Activated T-cell treated with anti-CD3 and anti-CD28 coated beads, Interleukin-2, amount 50 U/mL, for 72 hours (primary cell): Measurements from ENCODE around the gene GMDS. TPM values are rescaled to one million over a fixed set of nuclear protein-coding genes. Genes with fewer than 3 reads are reported as not detected.
A peak's percentile ranks its signal among the peaks of the same experiment; 100 is the strongest.

Experiments
- ATAC-seq, 2 donors: fragments of 150-1000 bp; cut with Tn5 transposase; replicated peaks in 1 of 2; 2 replicates each; pipeline ENCODE4 v1.10.0; 2021; ENCODE audit warnings: moderate library complexity in 2 of 2, mild to moderate bottlenecking in 1 of 2
- DNase-seq, 2 donors: peaks; one replicate each; pipeline ENCODE4 v3.0.0; 2021 to 2022; ENCODE audit warnings: mixed read lengths in 1 of 2
- H3K27ac Mint-ChIP-seq: one replicate; pipeline ENCODE4 v1.8.0; 2022; ENCODE audit warnings: mild to moderate bottlenecking, moderate library complexity, mixed read lengths
- H3K27me3 Mint-ChIP-seq: one replicate; pipeline ENCODE4 v1.8.0; 2022; ENCODE audit warnings: low read depth, mixed read lengths
- H3K36me3 Mint-ChIP-seq, 2 donors: one replicate each; pipeline ENCODE4 v1.8.0; 2022; ENCODE audit warnings: mixed read lengths in 2 of 2, mild to moderate bottlenecking in 1 of 2; ENCODE audit not compliant: insufficient read depth in 2 of 2
- H3K4me1 Mint-ChIP-seq: one replicate; pipeline ENCODE4 v1.8.0; 2022; ENCODE audit warnings: low read depth, mixed read lengths
- H3K4me3 Mint-ChIP-seq, 2 donors: one replicate each; pipeline ENCODE4 v1.8.0; 2022; ENCODE audit warnings: mild to moderate bottlenecking in 2 of 2, mixed read lengths in 2 of 2, moderate library complexity in 2 of 2
- H3K9me3 Mint-ChIP-seq, 2 donors: one replicate each; pipeline ENCODE4 v1.8.0; 2022; ENCODE audit warnings: mixed read lengths in 2 of 2
- total RNA-seq, 2 donors: library from RNA; stranded (reverse); gene quantifications; one replicate each; pipeline ENCODE4 v1.2.3, GENCODE V29; 2022

The GMDS gene
- total RNA-seq, 2 donors from 2014 or later, result 23.8 to 33.0 TPM

DNA sequence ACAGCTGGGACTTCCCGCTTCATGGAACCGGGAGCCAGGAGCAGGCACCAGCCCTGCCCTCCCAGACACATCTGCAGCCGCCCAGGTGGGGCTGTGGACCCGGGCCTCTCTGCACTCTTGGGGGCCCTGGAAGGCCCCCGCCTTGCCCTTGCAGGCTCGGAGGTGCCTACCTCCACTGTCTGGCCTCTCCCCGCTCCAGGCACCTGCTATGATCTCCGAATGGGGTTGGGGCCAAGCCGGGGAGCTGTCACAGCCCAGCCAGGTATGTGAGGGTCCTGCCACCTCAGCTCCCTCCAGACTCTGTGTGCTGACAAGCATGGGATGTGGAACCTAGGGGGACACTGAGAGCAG lies 54.0 kb downstream of the GMDS start:
- Mint-ChIP-seq H3K4me3 (no peak overlapping the region), H3K27ac (no peak overlapping the region), H3K36me3 (no peaks in the 10 kb centered on the region), H3K4me1 (peaks cover 27% of the 10 kb centered on the region), H3K27me3 (peaks cover 23% of the 10 kb centered on the region), H3K9me3 (no peaks in the 10 kb centered on the region)
- DNase-seq (no peak), ATAC-seq (no peak)

DNA sequence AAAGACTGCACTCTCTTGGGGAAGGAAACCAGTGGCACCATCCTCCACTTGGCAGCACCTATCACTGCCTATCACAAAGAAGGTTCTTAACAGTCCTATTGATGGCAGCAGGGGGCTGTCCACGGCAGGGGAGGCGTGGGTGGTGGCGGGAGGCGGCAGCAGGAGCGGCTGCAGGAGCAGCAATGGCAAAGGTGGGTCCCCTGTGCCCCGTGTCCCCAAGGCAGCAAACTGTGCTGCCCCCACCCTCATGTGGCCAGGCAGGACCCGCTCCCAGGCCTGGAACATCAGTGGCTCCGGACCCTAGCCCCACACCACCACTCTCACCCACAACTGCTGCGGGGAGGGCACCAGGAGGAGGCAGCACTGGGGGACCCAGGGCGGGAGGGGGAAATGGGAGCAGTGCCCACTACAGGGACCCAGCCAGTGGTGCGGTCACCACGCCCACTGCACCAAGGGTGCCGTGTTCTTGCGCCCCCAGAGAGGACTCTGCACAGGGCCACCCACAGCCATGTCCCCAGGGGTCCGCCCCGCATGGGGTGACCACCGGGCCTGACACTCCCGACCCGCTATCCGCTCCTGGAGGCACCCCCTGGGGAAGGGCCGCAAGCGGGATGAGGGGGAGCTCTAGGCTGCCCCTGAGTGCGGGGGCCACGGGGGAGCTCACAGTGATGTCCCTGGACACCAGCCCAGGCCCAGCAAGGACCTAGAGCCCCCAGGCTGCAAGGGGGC lies 54.6 kb downstream of the GMDS start:
- Mint-ChIP-seq H3K36me3 (no peaks in the 10 kb centered on the region), H3K4me1 (peaks cover 28% of the 10 kb centered on the region), H3K9me3 (no peaks in the 10 kb centered on the region), H3K27me3 (peaks cover 23% of the 10 kb centered on the region), H3K27ac (no peak overlapping the region), H3K4me3 (no peak overlapping the region)
- ATAC-seq (no peak), DNase-seq (no peak)

DNA sequence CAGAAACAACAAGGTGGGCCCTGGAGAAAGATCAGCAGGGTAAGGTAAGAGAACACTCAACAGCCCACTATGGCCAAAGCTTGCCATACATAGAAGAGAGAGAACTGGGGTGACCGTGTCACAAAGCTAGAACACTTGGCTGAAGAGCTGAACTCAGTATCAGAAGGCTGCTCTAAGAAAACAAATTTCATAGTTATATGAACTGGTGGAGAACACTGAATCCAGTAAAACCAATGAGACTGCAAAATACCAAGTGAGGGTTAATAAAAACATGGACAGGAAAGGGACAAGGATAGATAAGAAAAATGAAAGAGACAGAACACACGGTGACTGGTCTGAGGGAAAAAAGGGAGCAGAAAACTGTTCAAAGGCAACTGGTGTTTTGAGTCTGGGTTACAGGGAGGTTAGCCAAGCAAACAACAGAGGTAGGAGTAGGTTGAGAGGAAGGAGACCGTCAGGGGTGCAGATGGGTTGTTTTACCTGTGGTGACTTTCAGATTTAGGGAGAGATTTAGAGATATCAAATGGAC lies 56.5 kb downstream of the GMDS start:
- DNase-seq (no peak), ATAC-seq (no peak)
- Mint-ChIP-seq H3K36me3 (no peaks in the 10 kb centered on the region), H3K4me3 (no peak overlapping the region), H3K27me3 (peaks cover 35% of the 10 kb centered on the region), H3K27ac (no peak overlapping the region), H3K9me3 (no peaks in the 10 kb centered on the region), H3K4me1 (peaks cover 28% of the 10 kb centered on the region)

DNA sequence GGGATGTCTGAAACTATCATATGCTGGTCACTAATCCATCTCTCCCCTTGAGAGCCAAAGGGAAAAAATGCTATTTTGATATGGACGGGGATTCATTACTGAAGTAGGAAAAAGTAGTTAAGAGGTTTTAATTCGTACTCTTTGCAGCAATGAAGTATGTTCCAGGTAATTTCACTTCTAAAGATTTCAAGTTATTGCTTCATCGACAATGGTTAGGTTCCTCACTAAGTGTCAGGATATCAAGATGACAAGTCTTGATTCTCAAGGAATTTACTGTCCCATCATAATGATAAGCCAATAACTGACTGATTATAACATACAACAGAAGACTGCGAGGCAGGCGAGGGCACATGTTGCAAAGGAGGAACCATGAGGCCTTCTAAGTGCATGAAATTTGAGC lies 57.0 kb downstream of the GMDS start:
- Mint-ChIP-seq H3K4me3 (no peak overlapping the region), H3K36me3 (no peaks in the 10 kb centered on the region), H3K27me3 (peaks cover 36% of the 10 kb centered on the region), H3K4me1 (peaks cover 28% of the 10 kb centered on the region), H3K27ac (no peak overlapping the region), H3K9me3 (no peaks in the 10 kb centered on the region)
- no peak for ATAC-seq
- no peak for DNase-seq

DNA sequence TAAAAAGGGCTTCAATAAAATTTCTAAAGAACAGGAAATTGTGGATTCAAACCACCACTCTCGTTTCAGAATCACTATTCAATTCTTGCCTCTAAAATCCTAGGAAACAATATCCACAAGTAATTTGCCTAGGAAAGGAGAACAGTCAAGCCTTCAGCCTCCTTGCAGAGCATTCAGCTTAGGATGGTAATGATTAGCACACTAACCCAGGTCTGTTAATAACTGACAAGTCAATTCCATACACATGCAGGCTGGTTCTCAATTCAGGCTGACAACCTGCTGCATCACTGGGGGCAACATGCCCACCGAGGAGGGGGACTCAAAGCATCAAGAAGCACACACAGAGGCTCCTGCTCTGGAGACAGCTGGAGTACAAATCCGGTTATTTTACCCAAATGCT lies 57.6 kb downstream of the GMDS start:
- Mint-ChIP-seq H3K27ac (no peak overlapping the region), H3K4me3 (no peak overlapping the region), H3K27me3 (peaks cover 36% of the 10 kb centered on the region), H3K4me1 (peaks cover 28% of the 10 kb centered on the region), H3K9me3 (no peaks in the 10 kb centered on the region), H3K36me3 (no peaks in the 10 kb centered on the region)
- DNase-seq (no peak), ATAC-seq (no peak)

DNA sequence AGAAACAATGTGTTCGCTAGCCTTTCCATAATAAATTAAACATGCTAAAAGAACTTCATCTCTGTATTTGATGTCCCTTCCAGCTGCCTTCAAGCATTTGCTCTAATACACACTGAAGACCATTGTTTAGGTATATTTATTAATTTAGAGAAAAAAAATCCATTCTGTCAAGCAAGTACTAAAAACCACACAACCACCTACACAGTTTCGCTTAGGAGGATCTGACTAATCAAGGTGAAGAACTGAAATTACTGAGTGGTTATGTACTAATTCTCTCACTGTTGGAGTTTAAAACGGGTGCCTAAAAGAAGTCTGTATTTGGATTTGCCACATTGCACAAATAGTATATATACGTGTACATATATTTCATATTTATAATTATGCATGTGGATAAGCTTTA lies 58.9 kb downstream of the GMDS start:
- Mint-ChIP-seq H3K4me1 (peaks cover 32% of the 10 kb centered on the region), H3K27ac (no peak overlapping the region), H3K9me3 (no peaks in the 10 kb centered on the region), H3K4me3 (no peak overlapping the region), H3K36me3 (no peaks in the 10 kb centered on the region), H3K27me3 (peaks cover 36% of the 10 kb centered on the region)
- ATAC-seq (peak; percentile 83 to 86), DNase-seq (peak; percentile 26 to 35)

DNA sequence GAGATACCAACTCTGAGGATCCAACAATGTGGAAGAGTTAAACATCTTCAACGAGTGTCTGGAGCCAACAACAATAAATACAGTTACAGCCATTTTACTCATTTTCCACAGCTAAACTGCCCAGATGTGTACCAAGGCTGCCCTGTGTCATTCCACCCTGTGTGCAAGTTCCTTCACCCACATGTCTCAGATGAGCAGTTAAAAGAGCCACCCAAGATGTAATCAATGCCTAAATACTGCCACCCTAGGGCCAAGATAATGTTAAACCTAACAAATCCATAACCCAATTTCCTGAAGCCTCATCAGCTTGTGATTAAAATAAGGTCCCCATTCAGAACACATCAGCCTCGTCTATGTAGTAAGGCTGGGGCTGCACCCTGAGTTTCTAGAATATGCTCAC lies 59.9 kb downstream of the GMDS start:
- Mint-ChIP-seq H3K36me3 (peaks cover 0 to 3% of the 10 kb centered on the region in 2 donors), H3K27me3 (peaks cover 36% of the 10 kb centered on the region), H3K9me3 (no peaks in the 10 kb centered on the region), H3K4me3 (no peak overlapping the region), H3K27ac (no peak overlapping the region), H3K4me1 (peaks cover 37% of the 10 kb centered on the region)
- ATAC-seq (no peak), DNase-seq (no peak)

DNA sequence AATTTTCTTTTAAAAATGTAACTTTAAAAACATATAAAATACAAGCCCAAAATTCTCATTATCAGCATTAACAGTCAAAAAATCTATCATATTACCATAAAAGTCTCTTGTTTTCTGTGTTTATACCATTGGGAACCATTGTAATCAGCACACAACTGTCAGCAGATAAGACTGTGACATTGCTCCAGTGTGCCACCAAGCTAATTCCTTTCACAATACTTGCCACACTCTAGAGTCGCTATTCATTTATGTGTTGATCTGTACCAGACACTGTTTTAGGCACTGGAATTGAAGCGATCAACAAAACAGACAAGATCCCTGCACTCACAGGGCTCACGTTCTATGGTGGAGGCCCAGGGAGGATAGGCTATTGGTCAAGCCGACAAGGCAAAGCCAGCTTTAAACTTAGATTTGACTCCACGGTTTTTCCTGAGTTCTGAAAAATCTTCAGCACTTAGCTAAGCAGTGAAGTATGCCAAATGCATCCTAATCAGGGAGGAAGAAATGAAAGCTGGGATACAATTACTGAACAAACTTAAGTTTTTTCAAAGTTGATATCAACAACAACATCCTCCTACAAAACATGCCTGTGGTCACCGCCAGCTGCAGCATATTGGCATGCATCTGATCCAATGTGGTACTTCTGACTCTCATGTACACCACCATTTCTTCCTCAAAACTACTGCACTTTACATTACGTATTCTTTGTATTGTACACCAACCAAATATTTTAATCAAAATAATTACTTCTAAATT lies 60.5 kb downstream of the GMDS start:
- H3K4me3 Mint-ChIP-seq, result no peak overlapping the region

DNA sequence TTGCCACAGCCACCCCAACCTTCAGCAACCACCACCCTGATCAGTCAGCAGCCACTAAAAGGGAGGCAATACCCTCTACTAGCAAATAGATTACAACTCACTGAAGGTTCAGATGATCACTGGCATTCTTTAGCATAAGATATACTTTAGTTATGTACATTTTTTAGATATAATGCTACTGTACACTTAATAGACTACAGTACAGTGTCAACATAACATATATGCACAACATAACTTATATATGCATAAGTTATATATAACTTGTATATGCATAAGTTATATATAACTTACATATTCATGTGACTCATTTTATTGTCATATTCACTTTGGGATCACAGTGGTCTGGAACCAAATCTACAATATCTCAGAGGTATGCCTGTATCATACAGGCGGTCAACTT lies 61.7 kb downstream of the GMDS start:
- Mint-ChIP-seq H3K4me3 (no peak overlapping the region), H3K36me3 (peaks cover 0 to 3% of the 10 kb centered on the region in 2 donors), H3K9me3 (no peaks in the 10 kb centered on the region), H3K27ac (no peak overlapping the region), H3K4me1 (peaks cover 32% of the 10 kb centered on the region), H3K27me3 (peaks cover 24% of the 10 kb centered on the region)
- ATAC-seq, result no peak
- DNase-seq, result no peak

More for the DNA sequence above, 60.5 kb downstream of the GMDS start:
- ATAC-seq (no peak), DNase-seq (no peak)
- Mint-ChIP-seq H3K9me3 (no peaks in the 10 kb centered on the region), H3K27me3 (peaks cover 35% of the 10 kb centered on the region), H3K4me1 (peaks cover 37% of the 10 kb centered on the region), H3K36me3 (peaks cover 0 to 3% of the 10 kb centered on the region in 2 donors), H3K27ac (no peak overlapping the region)

DNA sequence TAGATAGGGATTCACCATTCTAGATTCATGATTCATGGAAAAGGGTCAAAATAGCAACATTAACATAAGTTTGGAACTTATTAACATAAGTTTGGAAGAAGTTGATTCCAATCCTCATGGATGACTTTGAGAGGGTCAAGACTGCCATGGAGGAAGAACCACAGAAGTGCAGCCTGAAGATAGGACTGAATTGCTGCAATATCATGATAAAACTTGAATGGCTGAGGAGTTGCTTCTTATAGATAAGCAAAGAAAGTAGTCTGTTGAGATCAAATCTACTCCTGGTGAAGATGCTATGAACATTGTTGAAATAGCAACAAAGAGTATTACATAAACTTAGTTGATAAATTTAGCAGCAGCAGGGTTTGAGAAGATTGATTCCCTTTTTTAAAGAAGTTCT lies 62.2 kb downstream of the GMDS start:
- Mint-ChIP-seq H3K27me3 (peaks cover 19% of the 10 kb centered on the region), H3K36me3 (peaks cover 2 to 3% of the 10 kb centered on the region in 2 donors), H3K4me1 (peaks cover 27% of the 10 kb centered on the region), H3K9me3 (peaks cover 2 to 3% of the 10 kb centered on the region in 2 donors), H3K4me3 (no peak overlapping the region), H3K27ac (no peak overlapping the region)
- no peak for ATAC-seq
- DNase-seq, result no peak

DNA sequence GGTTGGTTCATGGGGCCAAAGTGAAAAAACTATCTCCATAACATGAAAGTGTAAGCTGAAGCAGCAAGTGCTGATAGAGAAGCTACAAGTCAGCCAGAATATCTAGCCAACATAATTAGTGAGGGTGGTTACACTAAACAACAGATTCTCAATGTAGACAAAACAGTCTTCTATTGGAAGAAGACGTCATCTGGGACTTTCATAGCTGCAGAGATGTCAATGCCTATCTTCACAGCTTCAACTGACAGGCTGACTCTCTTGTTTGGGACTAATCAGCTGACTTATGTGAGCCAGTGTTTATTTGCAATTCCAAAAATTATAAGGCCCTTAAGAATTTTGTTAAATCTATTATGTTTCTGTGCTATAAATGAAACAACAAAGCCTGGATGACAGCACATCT lies 63.2 kb downstream of the GMDS start:
- Mint-ChIP-seq H3K4me1 (peaks cover 19% of the 10 kb centered on the region), H3K9me3 (peaks cover 5 to 10% of the 10 kb centered on the region in 2 donors), H3K36me3 (peaks cover 6 to 8% of the 10 kb centered on the region in 2 donors), H3K27me3 (peaks cover 13% of the 10 kb centered on the region), H3K27ac (no peak overlapping the region), H3K4me3 (no peak overlapping the region)
- DNase-seq (no peak), ATAC-seq (no peak)

DNA sequence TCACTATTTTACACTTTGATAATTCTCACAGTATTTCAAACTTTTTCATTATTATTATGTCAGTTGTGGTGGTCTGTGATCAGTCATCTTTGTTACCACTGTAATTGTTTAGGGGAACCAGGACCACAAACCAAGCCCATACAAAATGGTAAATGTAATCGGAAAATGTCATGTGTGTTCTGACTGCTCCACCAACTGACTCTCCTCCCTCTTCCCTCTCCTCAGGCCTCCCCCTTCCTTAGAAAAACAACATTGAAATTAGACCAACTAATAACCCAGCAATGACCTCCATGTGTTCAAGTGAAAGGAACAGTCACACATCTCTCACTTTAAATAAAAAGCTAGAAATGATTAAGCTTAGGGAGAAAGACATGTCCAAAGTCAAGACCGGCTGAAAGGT lies 63.8 kb downstream of the GMDS start:
- DNase-seq (no peak), ATAC-seq (peak in 1 of 2 donors; percentile 35)
- Mint-ChIP-seq H3K27me3 (peaks cover 13% of the 10 kb centered on the region), H3K4me3 (no peak overlapping the region), H3K9me3 (peaks cover 5 to 10% of the 10 kb centered on the region in 2 donors), H3K4me1 (peaks cover 12% of the 10 kb centered on the region), H3K27ac (no peak overlapping the region), H3K36me3 (peaks cover 6 to 11% of the 10 kb centered on the region in 2 donors)

DNA sequence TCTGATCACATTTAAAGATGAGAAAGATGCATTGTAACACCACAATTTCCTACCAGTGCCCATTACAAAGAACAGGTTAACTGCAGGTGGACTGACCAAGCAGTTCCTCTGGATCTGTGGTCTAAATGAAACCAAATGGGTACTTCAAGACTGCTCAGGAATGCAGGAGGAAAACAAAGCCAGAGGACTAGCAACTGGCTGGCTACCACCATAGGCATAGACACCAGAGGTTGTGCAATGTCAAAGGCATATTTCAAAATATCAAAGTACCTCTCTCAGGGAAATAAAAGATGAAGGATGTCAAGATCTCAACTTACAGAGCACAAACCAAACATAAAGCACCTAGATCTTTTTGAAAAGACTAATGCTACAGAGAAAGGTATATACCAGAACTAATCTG lies 65.5 kb downstream of the GMDS start:
- no peak for DNase-seq
- no peak overlapping the region for H3K4me3 Mint-ChIP-seq
- peaks cover 6% of the 10 kb centered on the region for H3K27me3 Mint-ChIP-seq
- peaks cover 6 to 11% of the 10 kb centered on the region in 2 donors for H3K36me3 Mint-ChIP-seq
- ATAC-seq, result no peak
- peaks cover 5 to 10% of the 10 kb centered on the region in 2 donors for H3K9me3 Mint-ChIP-seq
- H3K4me1 Mint-ChIP-seq, result peaks cover 9% of the 10 kb centered on the region
- H3K27ac Mint-ChIP-seq, result no peak overlapping the region
